ENCODE data around the gene NUFIP1.
A peak's percentile ranks its signal among the peaks of the same experiment; 100 is the strongest.

NUFIP1 gene

DNA sequence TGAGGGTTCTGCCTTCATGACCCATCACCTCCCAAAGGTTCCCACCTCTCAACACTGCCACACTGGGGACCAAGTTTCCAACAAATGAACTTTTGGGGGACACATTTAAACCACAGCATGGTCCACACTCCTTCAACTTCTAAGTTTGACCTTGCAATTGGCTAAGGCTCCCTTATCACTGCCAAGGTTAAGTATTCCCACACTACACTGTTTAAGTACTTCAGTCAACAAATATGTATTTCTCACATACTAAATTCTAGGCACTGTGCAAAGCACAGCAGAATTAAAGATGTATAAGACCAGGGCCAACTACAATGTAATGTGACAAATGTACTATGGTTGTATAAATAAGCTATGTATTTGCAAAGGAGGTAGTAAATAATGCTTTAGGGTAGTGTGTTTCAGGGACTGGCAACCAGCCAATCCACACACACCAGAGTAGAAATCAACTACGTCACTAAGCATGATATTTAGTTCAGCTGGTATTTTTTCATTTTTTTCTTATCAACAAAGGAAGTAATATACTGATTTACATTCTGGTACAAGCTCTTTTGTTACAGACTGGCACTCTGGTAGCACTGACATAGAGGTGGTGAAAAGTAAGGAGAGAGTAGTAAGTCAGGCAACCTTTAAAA, 12.2 kb downstream of the NUFIP1 start:
- TF ChIP-seq RAD21 (IDR thresholded peaks at IDR 0.05; ENCODE audit: low read depth) (no peak), EP300 (IDR thresholded peaks at IDR 0.05; ENCODE audit: borderline replicate concordance) (no peak), YY1 (IDR thresholded peaks at IDR 0.05; ENCODE audit: low read depth) (no peak), TCF12 (IDR thresholded peaks at IDR 0.05; ENCODE audit: low read depth) (no peak), EGR1 (IDR thresholded peaks at IDR 0.05) (no peak), ZBTB7A (IDR thresholded peaks at IDR 0.05; ENCODE audit: low read depth) (no peak), CEBPB (IDR thresholded peaks at IDR 0.05) (no peak), TEAD4 (IDR thresholded peaks at IDR 0.05) (no peak), TAF1 (IDR thresholded peaks at IDR 0.05; ENCODE audit: low read depth) (no peak), CREB1 (IDR thresholded peaks at IDR 0.05; ENCODE audit: low read depth) (no peak), FOXM1 (IDR thresholded peaks at IDR 0.05; ENCODE audit: borderline replicate concordance, low read depth) (no peak), NFIC (IDR thresholded peaks at IDR 0.05) (no peak)
- TF ChIP-seq, protein P1, sequence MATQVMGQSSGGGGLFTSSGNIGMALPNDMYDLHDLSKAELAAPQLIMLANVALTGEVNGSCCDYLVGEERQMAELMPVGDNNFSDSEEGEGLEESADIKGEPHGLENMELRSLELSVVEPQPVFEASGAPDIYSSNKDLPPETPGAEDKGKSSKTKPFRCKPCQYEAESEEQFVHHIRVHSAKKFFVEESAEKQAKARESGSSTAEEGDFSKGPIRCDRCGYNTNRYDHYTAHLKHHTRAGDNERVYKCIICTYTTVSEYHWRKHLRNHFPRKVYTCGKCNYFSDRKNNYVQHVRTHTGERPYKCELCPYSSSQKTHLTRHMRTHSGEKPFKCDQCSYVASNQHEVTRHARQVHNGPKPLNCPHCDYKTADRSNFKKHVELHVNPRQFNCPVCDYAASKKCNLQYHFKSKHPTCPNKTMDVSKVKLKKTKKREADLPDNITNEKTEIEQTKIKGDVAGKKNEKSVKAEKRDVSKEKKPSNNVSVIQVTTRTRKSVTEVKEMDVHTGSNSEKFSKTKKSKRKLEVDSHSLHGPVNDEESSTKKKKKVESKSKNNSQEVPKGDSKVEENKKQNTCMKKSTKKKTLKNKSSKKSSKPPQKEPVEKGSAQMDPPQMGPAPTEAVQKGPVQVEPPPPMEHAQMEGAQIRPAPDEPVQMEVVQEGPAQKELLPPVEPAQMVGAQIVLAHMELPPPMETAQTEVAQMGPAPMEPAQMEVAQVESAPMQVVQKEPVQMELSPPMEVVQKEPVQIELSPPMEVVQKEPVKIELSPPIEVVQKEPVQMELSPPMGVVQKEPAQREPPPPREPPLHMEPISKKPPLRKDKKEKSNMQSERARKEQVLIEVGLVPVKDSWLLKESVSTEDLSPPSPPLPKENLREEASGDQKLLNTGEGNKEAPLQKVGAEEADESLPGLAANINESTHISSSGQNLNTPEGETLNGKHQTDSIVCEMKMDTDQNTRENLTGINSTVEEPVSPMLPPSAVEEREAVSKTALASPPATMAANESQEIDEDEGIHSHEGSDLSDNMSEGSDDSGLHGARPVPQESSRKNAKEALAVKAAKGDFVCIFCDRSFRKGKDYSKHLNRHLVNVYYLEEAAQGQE (IDR thresholded peaks at IDR 0.05; ENCODE audit: low read depth) = no peak
- TF ChIP-seq, protein P2, sequence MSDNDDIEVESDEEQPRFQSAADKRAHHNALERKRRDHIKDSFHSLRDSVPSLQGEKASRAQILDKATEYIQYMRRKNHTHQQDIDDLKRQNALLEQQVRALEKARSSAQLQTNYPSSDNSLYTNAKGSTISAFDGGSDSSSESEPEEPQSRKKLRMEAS (IDR thresholded peaks at IDR 0.05) = no peak
- TF ChIP-seq, protein P3, sequence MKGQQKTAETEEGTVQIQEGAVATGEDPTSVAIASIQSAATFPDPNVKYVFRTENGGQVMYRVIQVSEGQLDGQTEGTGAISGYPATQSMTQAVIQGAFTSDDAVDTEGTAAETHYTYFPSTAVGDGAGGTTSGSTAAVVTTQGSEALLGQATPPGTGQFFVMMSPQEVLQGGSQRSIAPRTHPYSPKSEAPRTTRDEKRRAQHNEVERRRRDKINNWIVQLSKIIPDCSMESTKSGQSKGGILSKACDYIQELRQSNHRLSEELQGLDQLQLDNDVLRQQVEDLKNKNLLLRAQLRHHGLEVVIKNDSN (IDR thresholded peaks at IDR 0.05) = no peak

DNA sequence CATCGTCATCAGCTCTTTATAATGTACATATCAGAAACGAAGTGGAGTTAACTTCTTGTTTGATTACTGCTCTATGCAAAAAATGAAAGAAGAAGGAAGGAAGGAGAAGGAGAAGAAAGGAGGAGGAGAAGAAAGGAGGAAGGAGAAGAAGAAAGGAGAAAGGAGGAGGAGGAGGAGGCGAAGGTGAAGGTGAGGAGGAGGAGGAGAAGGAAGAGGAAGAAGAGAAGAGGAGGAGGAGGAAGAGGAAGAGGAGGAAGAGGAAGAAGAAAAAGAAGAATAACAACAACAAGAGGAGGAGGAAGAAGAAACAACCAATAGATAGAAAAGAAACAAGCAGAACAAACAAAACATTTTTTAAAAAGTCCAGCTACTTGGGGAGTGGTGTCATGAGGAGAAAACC, 13.1 kb downstream of the NUFIP1 start:
- TF ChIP-seq, protein P2 (IDR thresholded peaks at IDR 0.05) = no peak
- no peak for TF ChIP-seq EP300 (IDR thresholded peaks at IDR 0.05; ENCODE audit: borderline replicate concordance)
- no peak for TF ChIP-seq TAF1 (IDR thresholded peaks at IDR 0.05; ENCODE audit: low read depth)
- TF ChIP-seq NFIC (IDR thresholded peaks at IDR 0.05) = no peak
- TF ChIP-seq, protein P1 (IDR thresholded peaks at IDR 0.05; ENCODE audit: low read depth) = no peak
- TF ChIP-seq TEAD4 (IDR thresholded peaks at IDR 0.05) = no peak
- TF ChIP-seq FOXM1 (IDR thresholded peaks at IDR 0.05; ENCODE audit: borderline replicate concordance, low read depth) = no peak
- TF ChIP-seq YY1 (IDR thresholded peaks at IDR 0.05; ENCODE audit: low read depth) = no peak
- TF ChIP-seq TCF12 (IDR thresholded peaks at IDR 0.05; ENCODE audit: low read depth) = no peak
- no peak for TF ChIP-seq ZBTB7A (IDR thresholded peaks at IDR 0.05; ENCODE audit: low read depth)
- no peak for TF ChIP-seq CREB1 (IDR thresholded peaks at IDR 0.05; ENCODE audit: low read depth)
- TF ChIP-seq, protein P3 (IDR thresholded peaks at IDR 0.05) = no peak
- no peak for TF ChIP-seq CEBPB (IDR thresholded peaks at IDR 0.05)
- TF ChIP-seq RAD21 (IDR thresholded peaks at IDR 0.05; ENCODE audit: low read depth) = no peak
- no peak for TF ChIP-seq EGR1 (IDR thresholded peaks at IDR 0.05)

DNA sequence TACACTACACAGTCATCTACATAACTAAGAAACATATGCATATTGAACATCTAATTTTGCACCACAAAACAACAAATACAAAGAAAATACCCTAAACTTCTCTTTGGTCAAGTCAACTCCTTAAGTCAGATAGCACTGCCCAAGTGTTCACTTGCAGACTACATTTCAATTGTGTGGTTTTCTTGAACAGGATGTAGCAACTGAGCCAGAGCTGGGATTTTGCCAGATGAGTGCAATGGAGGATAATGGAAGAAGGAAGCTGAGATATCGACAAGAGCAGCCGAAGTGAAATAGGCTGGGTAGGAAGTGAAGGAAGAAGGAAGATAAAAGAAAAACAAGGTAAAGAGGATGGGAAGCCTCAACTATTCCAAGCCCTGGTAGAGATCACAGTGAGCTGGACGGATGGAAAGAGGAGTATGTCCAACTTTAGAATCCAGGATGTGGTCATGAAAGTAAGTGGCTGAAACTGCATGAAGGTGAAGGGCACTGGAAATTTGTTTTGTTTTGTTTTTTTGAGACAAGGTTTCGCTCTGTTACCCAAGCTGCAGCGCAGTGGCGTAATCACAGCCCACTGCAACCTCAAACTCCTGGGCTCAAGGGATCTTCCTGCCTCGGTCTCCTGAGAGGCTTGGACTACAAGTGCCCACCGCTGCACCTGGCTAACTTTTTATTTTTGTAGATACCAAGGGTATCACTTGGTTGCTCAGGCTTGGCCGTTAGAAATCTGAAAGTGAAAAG, 15.0 kb downstream of the NUFIP1 start:
- TF ChIP-seq ZBTB7A (IDR thresholded peaks at IDR 0.05; ENCODE audit: low read depth) (no peak), FOXM1 (IDR thresholded peaks at IDR 0.05; ENCODE audit: borderline replicate concordance, low read depth) (no peak), YY1 (IDR thresholded peaks at IDR 0.05; ENCODE audit: low read depth) (no peak), EGR1 (IDR thresholded peaks at IDR 0.05) (no peak), EP300 (IDR thresholded peaks at IDR 0.05; ENCODE audit: borderline replicate concordance) (no peak), TAF1 (IDR thresholded peaks at IDR 0.05; ENCODE audit: low read depth) (no peak), TEAD4 (IDR thresholded peaks at IDR 0.05) (no peak)
- TF ChIP-seq, protein P3 (IDR thresholded peaks at IDR 0.05) = no peak

DNA sequence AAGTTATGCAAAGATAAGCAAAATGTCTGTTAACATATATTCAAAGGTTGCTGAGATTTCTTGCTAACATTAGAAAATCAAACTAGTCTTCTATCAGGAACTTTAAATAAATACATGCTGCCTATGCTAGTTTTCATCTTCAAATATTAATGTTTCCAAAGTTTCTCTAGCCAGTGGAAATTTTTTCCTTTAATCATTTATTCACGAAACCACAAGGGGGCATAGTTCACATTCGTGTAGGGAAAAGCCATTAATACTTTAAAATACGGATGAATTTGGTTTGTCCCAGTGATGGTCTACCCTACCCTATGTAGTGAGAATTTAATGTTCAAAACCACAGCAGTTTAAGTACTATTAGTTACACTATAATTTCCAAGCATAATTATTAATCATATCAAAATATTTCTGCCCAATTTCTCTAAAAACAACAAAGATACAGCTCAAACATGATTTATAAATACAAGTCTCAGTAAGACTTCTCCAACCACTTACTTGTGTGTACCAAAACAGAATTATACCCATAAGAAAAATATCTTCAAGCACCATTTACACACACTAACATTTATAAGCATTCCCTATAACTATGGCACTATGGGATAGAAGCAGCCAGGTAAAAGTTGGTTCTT, 16.2 kb downstream of the NUFIP1 start:
- TF ChIP-seq RAD21 (IDR thresholded peaks at IDR 0.05; ENCODE audit: low read depth) = peak; percentile 34; the same call in 1 of the 2 replicates
- TF ChIP-seq FOXM1 (IDR thresholded peaks at IDR 0.05; ENCODE audit: borderline replicate concordance, low read depth) = no peak
- TF ChIP-seq TAF1 (IDR thresholded peaks at IDR 0.05; ENCODE audit: low read depth) = no peak
